HG02981 (cell line): ENCODE measurements around the gene SBNO2.

Experiments
- ATAC-seq: cut with Tn5 transposase; IDR thresholded peaks from one replicate; pipeline ENCODE4 v1.9.1; 2021; ENCODE audit warnings: mild to moderate bottlenecking, moderate library complexity; ENCODE audit not compliant: unreplicated experiment

SBNO2 gene

GRCh38 chr19:1063030-1063908 lies 110.8 kb downstream of the SBNO2 start:
- ATAC-seq, result no peak

GRCh38 chr19:1062387-1063029 lies 111.6 kb downstream of the SBNO2 start:
- no peak for ATAC-seq

GRCh38 chr19:1061987-1062386 lies 112.1 kb downstream of the SBNO2 start:
- ATAC-seq, result no peak

GRCh38 chr19:1060689-1061088 lies 113.4 kb downstream of the SBNO2 start:
- ATAC-seq, result no peak

GRCh38 chr19:1058112-1058511 lies 116.0 kb downstream of the SBNO2 start:
- no peak for ATAC-seq
